Astrocyte (in vitro differentiated cells and primary cell): Measurements from ENCODE around the gene PLEKHN1.

ENCODE experiments used
- CTCF ChIP-seq: IDR thresholded peaks from 2 replicates; pipeline ENCODE4 v1.5.1; 2011; ENCODE audit warnings: low read depth, mild to moderate bottlenecking, inconsistent platforms, low read length, moderate library complexity; ENCODE audit not compliant: insufficient read depth
- EZH2 ChIP-seq: IDR thresholded peaks from 2 replicates; pipeline ENCODE4 v1.6.1; 2012; ENCODE audit warnings: mild to moderate bottlenecking, low read length, inconsistent platforms; ENCODE audit not compliant: insufficient read depth

GRCh38 chr1:938711-939489 lies 27.4 kb upstream of the PLEKHN1 start:
- TF ChIP-seq CTCF (no peak), EZH2 (no peak)
